GM13976 (cell line): ENCODE data around the gene DRD2.

Experiments
- DNase-seq: peaks from one replicate; pipeline ENCODE4 v3.0.0; 2012; ENCODE audit warnings: low spot score
- CTCF ChIP-seq: IDR thresholded peaks from 2 replicates; pipeline ENCODE4 v1.5.1; 2012; ENCODE audit warnings: borderline replicate concordance, mild to moderate bottlenecking; ENCODE audit not compliant: insufficient read depth; ENCODE audit errors: extremely low read depth, missing control alignments, control extremely low read depth
- in situ Hi-C: fragments of 300-500 bp; cut with MboI; formaldehyde crosslinking; loops from one replicate; pipeline ENCODE4 v1.12.0; 2022; ENCODE audit warnings: low sequenced_read_pairs, mixed read lengths, inconsistent platforms; ENCODE audit not compliant: unreplicated experiment

DRD2 gene

GRCh38 chr11:113375402-113375801, 99.8 kb downstream of the DRD2 start:
- no peak for TF ChIP-seq CTCF
- DNase-seq: no peak
- in situ Hi-C loops: no loop called here

DNA sequence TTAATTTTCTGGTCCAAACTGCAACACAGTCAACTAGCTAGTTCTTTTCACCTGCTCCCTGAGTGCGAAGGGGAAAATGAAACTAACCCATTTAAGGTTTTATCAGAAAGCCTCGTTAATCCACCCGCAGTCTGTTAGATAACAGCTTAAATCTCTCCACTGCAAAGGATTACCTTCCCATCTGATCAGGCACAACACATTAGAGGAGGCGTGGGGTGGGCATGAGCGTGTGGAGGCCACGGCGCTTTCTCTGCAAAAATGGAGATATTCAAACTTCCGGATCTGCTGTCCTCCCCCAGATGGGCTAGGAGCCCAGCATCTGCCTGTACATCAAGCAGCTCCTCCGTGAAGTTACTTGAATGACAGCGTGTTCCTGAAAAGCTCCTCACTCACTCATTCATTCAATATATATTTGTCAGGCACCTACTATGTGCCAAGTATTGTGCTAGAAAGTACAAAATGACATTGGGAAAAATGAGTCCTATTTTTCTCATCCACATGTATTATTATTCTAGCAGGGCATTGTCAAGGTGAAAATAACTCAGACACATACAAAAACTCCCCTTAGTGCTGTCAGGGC, 101.1 kb downstream of the DRD2 start:
- no peak for DNase-seq
- no peak for TF ChIP-seq CTCF
- in situ Hi-C loops: no loop called here

DNA sequence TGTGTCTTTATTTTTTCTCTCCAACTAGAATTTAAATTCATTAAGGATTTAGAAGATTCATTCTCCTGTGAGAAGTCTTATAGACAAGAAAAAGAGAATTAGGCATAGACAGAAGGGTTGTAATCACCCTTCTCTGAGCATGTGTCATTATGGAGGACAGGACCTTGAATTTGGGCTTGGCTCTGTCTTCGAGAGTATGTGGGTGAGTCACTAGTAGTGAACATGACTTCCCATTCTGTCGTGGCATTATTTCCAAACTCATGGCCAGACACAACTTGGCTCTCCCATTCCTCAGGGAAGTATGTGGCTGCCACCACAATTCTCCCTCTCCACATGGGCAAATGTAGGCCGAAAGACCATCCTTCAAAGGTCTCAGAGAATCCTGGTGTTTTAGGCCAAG, 101.9 kb downstream of the DRD2 start:
- no peak for DNase-seq
- TF ChIP-seq CTCF: no peak
- in situ Hi-C loops: no loop called here

- no peak for DNase-seq
- TF ChIP-seq CTCF: no peak
- in situ Hi-C loops: no loop called here
Measured at GRCh38 chr11:113372309-113372708, 102.9 kb downstream of the DRD2 start.

DNA sequence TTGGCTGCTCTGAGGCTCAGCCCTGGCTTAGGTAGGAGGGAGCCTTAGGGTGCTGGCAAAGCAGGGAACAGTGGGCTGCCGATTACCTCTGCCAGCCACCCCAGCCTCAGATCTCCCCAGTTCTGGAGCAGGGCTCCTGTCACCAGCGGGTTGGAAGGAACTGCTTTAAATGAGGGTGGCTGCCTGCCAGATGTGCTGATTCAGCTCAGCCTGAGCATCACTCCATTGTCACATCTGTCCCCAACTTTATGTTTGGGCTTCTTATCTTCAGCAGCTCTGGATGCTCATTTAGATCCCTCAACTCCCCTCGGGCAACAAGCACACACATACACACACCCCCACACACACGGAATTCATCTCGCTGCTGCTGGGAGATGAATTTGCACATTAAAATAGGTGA, 104.6 kb downstream of the DRD2 start:
- no peak for TF ChIP-seq CTCF
- in situ Hi-C loops: no loop called here
- DNase-seq: no peak

- in situ Hi-C loops: no loop called here
- no peak for TF ChIP-seq CTCF
- DNase-seq: no peak
Measured at GRCh38 chr11:113369411-113369810, 105.8 kb downstream of the DRD2 start.

DNA sequence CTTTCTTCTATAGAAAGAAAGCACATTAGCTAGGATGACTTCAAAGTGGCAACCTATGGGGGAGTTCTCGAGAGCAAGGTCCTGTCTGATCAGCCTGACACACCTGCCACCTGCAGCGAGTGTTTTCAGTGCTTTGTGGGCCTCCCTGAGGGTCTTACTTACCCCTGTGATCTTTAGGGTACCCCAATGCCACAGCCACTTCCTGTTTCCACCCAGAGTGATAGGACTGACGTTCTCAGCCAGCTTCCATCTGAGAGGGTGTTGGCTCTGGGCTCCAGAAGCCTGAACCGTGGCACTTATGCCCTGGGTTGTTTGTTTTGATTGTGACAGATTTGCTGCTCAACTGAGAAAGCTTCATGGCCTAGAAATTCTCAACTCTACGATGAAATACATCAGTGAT, 109.3 kb downstream of the DRD2 start:
- in situ Hi-C loops: no loop called here
- TF ChIP-seq CTCF: no peak

More for the DNA sequence above, 109.3 kb downstream of the DRD2 start:
- no peak for DNase-seq
